Subcutaneous abdominal adipose tissue (tissue), 5 donors: ENCODE results near the gene EIF4H.
"Not testable (repeated sequence)": the region's sequence is repeated elsewhere in the genome, so short reads cannot be mapped to it uniquely, and the experiment has no call there.

ENCODE experiments used
- H3K27ac ChIP-seq: one replicate; pipeline ENCODE4 v1.7.0; 2013; ENCODE audit warnings: low read depth, mild to moderate bottlenecking, inconsistent platforms, low read length, moderate library complexity
- H3K27me3 ChIP-seq, 5 donors: one replicate each; pipeline ENCODE4 v1.7.0; 2013; ENCODE audit warnings: low read length in 5 of 5, inconsistent platforms in 1 of 5; ENCODE audit not compliant: control insufficient read depth in 5 of 5, insufficient read depth in 4 of 5
- H3K36me3 ChIP-seq, 5 donors: one replicate each; pipeline ENCODE4 v1.7.0; 2013; ENCODE audit warnings: low read length in 5 of 5; ENCODE audit not compliant: control insufficient read depth in 5 of 5, insufficient read depth in 5 of 5
- H3K4me1 ChIP-seq, 5 donors: one replicate each; pipeline ENCODE4 v1.7.0; 2013; ENCODE audit warnings: low read length in 5 of 5, mild to moderate bottlenecking in 3 of 5, moderate library complexity in 1 of 5; ENCODE audit not compliant: control insufficient read depth in 5 of 5, insufficient read depth in 5 of 5
- H3K4me3 ChIP-seq, 5 donors: one replicate each; pipeline ENCODE4 v1.7.0; 2013; ENCODE audit warnings: low read length in 5 of 5, low read depth in 1 of 5
- H3K9ac ChIP-seq, 5 donors: one replicate each; pipeline ENCODE4 v1.7.0; 2013; ENCODE audit warnings: low read length in 5 of 5, mild to moderate bottlenecking in 4 of 5, moderate library complexity in 3 of 5
- H3K9me3 ChIP-seq, 5 donors: one replicate each; pipeline ENCODE4 v1.7.0; 2013; ENCODE audit warnings: low read length in 5 of 5; ENCODE audit not compliant: control insufficient read depth in 5 of 5
- donor health status: healthy.
- donor health status: healthy.
- donor health status: healthy.
- donor health status: healthy.
- donor health status: healthy.

EIF4H gene

GRCh38 chr7:74220229-74220628, 46.1 kb downstream of the EIF4H start:
- Histone ChIP-seq H3K36me3 (peaks cover 0 to 12% (median under 1%) of the 10 kb centered on the region in 5 donors), H3K9me3 (peaks cover 0 to 4% (median 0%) of the 10 kb centered on the region in 5 donors), H3K27me3 (peaks cover 0 to 7% (median 4%) of the 10 kb centered on the region in 5 donors), H3K9ac (no peak overlapping the region), H3K27ac (no peak overlapping the region), H3K4me3 (no peak overlapping the region), H3K4me1 (peaks cover 0 to 19% (median 7%) of the 10 kb centered on the region in 5 donors)

GRCh38 chr7:74221713-74222112, 47.6 kb downstream of the EIF4H start:
- Histone ChIP-seq H3K27ac (no peak overlapping the region), H3K4me3 (no peak overlapping the region), H3K4me1 (peaks cover 0 to 14% (median 7%) of the 10 kb centered on the region in 5 donors), H3K27me3 (peaks cover 0 to 7% (median 0%) of the 10 kb centered on the region in 5 donors), H3K9me3 (peaks cover 0 to 4% (median 0%) of the 10 kb centered on the region in 5 donors), H3K36me3 (peaks cover 0 to 25% (median 2%) of the 10 kb centered on the region in 5 donors), H3K9ac (no peak overlapping the region)

GRCh38 chr7:74222851-74223710, 48.9 kb downstream of the EIF4H start:
- H3K4me3 ChIP-seq = no peak overlapping the region
- peaks cover 0 to 4% (median 0%) of the 10 kb centered on the region in 5 donors for H3K9me3 ChIP-seq
- peaks cover 0 to 3% (median under 1%) of the 10 kb centered on the region in 5 donors for H3K4me1 ChIP-seq
- H3K36me3 ChIP-seq = peaks cover 0 to 30% (median 2%) of the 10 kb centered on the region in 5 donors
- no peak overlapping the region for H3K27ac ChIP-seq
- H3K9ac ChIP-seq = no peak overlapping the region
- peaks cover 0 to 5% (median 0%) of the 10 kb centered on the region in 5 donors for H3K27me3 ChIP-seq

- H3K27me3 ChIP-seq = peaks cover 0 to 5% (median 0%) of the 10 kb centered on the region in 5 donors
- no peak overlapping the region for H3K27ac ChIP-seq
- no peak overlapping the region for H3K9ac ChIP-seq
Observed at GRCh38 chr7:74223711-74224510, 49.8 kb downstream of the EIF4H start.

GRCh38 chr7:74224511-74224832, 50.3 kb downstream of the EIF4H start:
- Histone ChIP-seq H3K9ac (no peak overlapping the region), H3K9me3 (no peaks in the 10 kb centered on the region), H3K27ac (no peak overlapping the region), H3K4me3 (no peak overlapping the region), H3K36me3 (peaks cover 0 to 37% (median 7%) of the 10 kb centered on the region in 5 donors), H3K4me1 (peaks cover 0 to 5% (median 3%) of the 10 kb centered on the region in 5 donors), H3K27me3 (peaks cover 0 to 2% (median 0%) of the 10 kb centered on the region in 5 donors)

More at GRCh38 chr7:74223711-74224510, 49.8 kb downstream of the EIF4H start:
- Histone ChIP-seq H3K4me3 (no peak overlapping the region), H3K9me3 (no peaks in the 10 kb centered on the region), H3K36me3 (peaks cover 0 to 32% (median 4%) of the 10 kb centered on the region in 5 donors), H3K4me1 (peaks cover 0 to 3% (median 0%) of the 10 kb centered on the region in 5 donors)

GRCh38 chr7:74224907-74225306, 50.8 kb downstream of the EIF4H start:
- H3K27me3 ChIP-seq, H3K9me3 ChIP-seq, H3K9ac ChIP-seq, H3K27ac ChIP-seq, H3K4me3 ChIP-seq, H3K4me1 ChIP-seq: not testable (repeated sequence)
- H3K36me3 ChIP-seq = peaks cover 0 to 37% (median 7%) of the 10 kb centered on the region in 5 donors

GRCh38 chr7:74225400-74225799, 51.2 kb downstream of the EIF4H start:
- no peak overlapping the region for H3K27ac ChIP-seq
- peaks cover 0 to 6% (median 3%) of the 10 kb centered on the region in 5 donors for H3K4me1 ChIP-seq
- H3K36me3 ChIP-seq = peaks cover 0 to 37% (median 9%) of the 10 kb centered on the region in 5 donors
- no peak overlapping the region for H3K9ac ChIP-seq
- H3K4me3 ChIP-seq = no peak overlapping the region
- no peaks in the 10 kb centered on the region for H3K9me3 ChIP-seq
- H3K27me3 ChIP-seq = no peaks in the 10 kb centered on the region

- Histone ChIP-seq H3K4me1 (peaks cover 0 to 6% (median 3%) of the 10 kb centered on the region in 5 donors), H3K4me3 (no peak overlapping the region), H3K27me3 (no peaks in the 10 kb centered on the region), H3K9ac (no peak overlapping the region), H3K9me3 (no peaks in the 10 kb centered on the region), H3K36me3 (peaks cover 0 to 42% (median 15%) of the 10 kb centered on the region in 5 donors), H3K27ac (no peak overlapping the region)
Observed at GRCh38 chr7:74226633-74227032, 52.5 kb downstream of the EIF4H start.

- H3K27ac ChIP-seq = no peak overlapping the region
- no peak overlapping the region for H3K4me3 ChIP-seq
- H3K36me3 ChIP-seq = peaks cover 4 to 52% (median 19%) of the 10 kb centered on the region in 5 donors
- peaks cover 0 to 6% (median 4%) of the 10 kb centered on the region in 5 donors for H3K4me1 ChIP-seq
- no peaks in the 10 kb centered on the region for H3K27me3 ChIP-seq
- H3K9ac ChIP-seq = no peak overlapping the region
- H3K9me3 ChIP-seq = no peaks in the 10 kb centered on the region
Observed at GRCh38 chr7:74228951-74229900, 55.1 kb downstream of the EIF4H start.
